A549 treated with AZD9567 at 1 μM for 4 hours (cell line): Measurements from ENCODE around the gene IL27RA. TPM values are rescaled to one million over a fixed set of nuclear protein-coding genes. Genes with fewer than 3 reads are reported as not detected.

Experiments used
- total RNA-seq: library from RNA; stranded (reverse); fragments of 200-300 nt; extraction: Qiagen RNA extraction; gene quantifications from 5 replicates; pipeline ENCODE4 v1.2.3, GENCODE V29; 2022; ENCODE audit not compliant: insufficient read depth

Gene IL27RA
- 7.7 to 9.5 TPM (median 9.1 TPM) in 5 replicates for total RNA-seq

DNA sequence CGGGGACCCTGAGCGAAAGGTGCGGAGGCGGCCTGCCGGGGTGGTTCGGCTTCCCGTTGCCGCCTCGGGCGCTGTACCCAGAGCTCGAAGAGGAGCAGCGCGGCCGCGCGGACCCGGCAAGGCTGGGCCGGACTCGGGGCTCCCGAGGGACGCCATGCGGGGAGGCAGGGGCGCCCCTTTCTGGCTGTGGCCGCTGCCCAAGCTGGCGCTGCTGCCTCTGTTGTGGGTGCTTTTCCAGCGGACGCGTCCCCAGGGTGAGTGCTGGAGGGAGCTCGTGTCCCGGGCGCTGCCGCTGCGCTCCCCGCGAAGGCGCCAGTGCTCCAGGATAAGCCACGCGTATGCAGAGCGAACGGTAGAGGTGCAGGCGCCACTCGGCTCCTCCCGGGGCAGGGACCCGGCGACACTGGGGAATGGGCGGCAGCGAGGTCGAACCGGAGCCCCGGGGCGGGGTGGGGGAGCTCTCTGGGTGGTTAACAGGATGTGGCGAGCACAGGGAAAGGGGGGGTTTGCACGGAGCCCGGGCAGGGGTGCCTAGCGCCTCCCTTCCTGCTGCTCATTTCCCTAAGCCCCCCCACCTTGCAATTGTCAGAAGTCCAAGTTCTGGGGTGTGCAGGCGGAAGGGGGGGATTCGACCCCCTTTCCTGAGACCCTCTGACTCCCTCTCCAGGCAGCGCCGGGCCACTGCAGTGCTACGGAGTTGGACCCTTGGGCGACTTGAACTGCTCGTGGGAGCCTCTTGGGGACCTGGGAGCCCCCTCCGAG lies at the start of gene IL27RA:
TSS of gene IL27RA (plus strand) at position 44 of the 762 bp plus-strand sequence. CDS start at position 155, 111 bp downstream.

DNA sequence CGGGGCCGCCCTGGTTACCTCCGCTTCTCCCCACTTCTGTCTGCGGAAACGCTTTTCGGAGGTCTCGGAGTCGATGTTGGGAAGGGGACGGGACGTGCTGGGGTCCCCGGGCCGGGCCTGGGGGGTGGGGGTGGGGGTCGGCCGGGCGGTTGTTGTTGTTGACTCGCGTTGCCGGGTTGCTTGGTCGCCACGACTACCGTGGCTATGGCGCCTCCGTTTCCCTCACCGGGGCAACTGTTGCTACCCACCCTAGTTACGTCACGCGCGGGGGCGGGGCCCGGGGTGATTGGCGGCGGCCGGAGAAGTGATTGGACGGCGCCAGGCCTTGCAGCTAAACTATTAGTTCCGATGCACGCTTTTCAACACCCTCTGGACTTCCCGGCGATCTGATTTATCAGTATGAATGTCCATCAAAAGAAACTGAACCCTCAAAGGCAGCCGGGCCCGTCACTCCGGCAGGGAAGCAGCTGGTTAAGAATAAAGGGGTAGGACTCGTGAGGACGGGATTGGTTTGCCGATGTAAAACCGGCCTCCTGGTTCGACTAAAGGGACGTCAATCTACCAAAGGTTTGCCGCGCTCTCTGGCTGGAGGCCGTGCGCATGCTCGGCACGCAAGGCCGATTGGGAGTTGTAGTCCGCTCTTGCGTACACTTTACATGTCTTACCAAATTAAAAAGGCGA lies 25.3 kb upstream of the IL27RA start, which contains the start of gene RFX1:
TSS of gene RFX1 (minus strand) at position 236 of the 681 bp plus-strand sequence. CDS start 12,477 bp downstream, outside the sequence.

DNA sequence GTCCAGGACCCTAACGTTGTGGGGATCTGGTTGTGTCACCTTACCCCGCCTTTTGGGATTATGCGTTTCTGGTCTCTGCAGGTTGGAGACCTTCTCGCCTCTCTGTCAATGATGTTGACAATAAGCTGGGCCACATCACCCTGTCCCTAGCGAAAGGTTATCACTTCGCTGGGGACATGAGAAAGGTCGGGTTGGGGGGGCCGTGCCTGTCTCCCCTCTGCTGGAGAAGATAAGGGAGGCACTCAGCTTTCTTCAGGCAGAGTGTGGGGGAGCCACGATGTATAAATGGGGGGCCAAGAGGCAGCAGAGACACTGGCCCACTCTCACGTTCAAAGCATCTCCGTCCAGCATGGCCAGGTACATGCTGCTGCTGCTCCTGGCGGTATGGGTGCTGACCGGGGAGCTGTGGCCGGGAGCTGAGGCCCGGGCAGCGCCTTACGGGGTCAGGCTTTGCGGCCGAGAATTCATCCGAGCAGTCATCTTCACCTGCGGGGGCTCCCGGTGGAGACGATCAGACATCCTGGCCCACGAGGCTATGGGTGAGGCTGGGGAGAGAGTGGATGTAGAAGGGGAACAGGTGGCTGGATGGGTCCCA lies 3.6 kb upstream of the IL27RA start, which contains the start of gene RLN3:
TSS of gene RLN3 (plus strand) at position 293 of the 595 bp plus-strand sequence. CDS start at position 350, 57 bp downstream.

DNA sequence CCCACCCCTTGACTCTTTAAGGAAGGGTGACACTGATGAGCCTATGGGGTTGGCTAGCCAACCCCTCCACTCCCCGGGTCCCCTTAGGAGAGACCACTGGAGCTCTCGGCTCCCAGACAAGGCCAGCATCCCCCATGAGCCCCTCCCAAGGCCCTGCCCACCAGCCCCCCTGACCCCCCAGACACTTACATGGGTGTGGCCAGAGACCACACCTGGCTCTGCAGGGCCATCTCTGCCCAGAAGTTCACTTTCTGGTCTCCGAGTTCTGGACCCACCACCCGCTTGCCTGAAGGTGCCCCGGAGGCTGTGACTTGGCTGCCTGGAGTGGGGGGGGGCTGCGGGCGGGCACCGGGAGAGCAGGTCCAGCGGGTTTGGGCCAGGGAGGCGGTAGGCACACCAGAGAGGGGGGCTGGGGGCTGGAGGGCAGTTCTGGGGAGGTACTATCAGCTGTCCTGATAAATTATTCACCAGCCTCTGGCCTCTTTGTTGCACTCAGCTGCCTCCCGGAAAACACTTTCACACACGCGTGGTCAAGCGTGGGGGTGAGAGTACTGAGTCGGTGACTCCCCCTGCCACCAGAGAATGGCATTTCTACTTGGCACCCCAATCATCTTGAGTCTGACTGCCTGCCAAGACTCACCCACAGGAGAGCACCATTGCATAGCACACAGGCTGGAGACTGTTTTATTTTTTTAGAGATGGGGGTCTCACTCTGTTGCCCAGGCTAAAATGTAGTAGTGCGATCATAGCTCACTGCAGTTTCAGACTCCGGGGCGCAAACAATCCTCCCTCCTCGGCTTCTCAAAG lies 30.4 kb downstream of the IL27RA start, which contains the start of gene PALM3:
TSS of gene PALM3 (minus strand) at position 326 of the 807 bp plus-strand sequence. CDS start at position 230, 96 bp downstream.

DNA sequence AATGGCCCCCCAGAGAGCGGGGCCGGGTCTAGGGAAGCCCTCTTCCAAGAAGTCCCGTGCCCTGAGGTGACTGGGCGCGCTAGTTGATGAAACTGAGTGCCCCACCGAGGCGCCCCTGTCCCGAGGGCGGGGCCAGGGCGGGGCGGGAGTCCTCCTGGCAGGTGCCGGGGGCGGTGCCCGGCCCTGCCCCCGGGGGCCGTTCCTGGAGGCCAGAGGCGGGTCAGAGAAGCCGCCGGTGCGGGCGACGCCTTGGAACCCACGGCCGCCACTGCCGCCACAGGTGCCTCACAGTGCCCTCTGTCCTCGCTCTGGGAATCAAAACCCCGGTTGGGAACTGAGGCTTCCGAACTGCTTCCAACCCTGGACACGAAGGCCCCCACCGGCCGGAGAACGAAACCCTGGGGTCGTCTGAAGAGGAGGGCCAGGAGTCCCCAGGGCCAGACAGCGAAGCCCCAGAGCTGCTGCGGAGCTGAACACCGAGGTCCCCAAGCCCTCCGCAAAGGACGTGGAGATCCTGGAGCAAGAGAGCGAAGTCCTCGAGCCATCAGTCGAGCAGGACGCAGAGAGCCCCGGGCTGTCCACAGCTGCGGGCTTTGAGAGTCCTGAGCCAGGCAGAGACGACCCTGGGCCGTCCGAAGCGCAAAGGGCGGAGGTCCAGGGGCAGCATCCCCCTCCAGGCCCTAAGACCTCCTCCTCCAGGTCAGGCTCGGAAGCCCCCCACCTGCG lies 41.1 kb downstream of the IL27RA start, which contains the start of gene MISP3:
TSS of gene MISP3 (plus strand) at position 252 of the 726 bp plus-strand sequence. CDS start 524 bp downstream, outside the sequence.

DNA sequence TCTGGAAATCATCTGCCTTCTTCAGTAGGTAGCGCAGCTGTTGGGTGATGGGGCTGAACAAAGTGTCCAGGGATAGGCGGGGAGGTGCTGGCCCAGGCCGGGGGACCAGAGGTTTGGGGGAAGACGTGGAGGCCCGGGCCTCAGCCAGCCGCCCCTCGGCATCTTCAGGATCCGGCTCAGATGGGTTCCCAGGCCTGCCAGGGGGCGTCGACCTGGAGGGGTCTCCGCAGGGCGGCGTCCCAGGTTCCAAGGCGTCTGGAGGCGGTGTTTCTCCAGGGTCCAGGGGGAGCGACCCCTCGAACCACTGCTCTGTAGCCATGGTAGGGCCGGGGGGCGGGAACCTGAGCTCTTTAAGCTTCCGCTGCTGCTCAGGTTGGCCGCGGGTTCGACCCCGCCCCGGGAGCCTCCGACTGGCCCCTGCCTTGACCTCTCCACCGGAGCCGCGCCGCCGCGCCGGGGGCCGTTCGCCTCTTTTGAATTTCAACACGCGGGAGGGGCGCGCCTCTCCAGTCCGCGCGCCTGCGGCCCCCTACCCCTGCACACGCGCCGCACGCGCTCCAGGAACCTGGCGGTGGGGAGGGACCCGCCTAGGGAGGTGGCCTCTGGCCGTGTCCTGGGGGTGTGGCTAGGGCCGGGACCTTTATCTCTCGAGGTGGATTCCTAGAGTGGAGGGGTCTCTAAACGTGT lies 53.9 kb downstream of the IL27RA start, which contains the start of gene C19orf67:
TSS of gene C19orf67 (minus strand) at position 475 of the 687 bp plus-strand sequence. CDS start at position 319, 156 bp downstream.

DNA sequence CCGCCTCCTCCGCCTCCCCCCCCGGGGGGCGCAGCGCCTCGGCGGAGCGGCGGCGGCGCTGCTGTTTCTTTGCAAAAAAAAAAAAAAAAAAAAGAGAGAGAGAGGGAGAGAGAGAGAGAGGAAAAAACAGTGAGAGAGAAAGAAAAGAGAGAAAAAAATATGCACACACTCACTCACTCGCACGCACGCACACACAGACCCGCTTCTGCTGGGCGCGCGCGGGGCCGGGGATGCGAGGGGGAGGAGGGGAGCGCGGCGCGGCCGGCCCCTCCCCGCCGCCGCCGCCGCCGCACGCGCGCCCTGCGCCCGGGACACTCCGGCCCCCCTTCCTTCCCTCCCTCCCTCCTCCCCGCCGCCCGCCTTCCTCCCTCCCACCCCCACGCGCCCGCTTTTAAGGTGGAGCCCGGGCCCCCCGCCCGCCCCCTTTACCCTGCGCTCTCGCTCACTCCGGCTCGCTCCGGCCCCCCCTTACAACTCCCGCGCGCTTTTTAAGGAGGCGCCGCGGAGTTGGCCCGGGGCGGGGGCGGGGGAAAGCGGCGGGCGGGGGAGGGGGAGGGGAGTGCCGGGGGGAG lies 59.0 kb downstream of the IL27RA start, which contains the start of gene SAMD1:
TSS of gene SAMD1 (minus strand) at position 243 of the 572 bp plus-strand sequence.

Other genes with a start within 250 kb of the IL27RA start
- 3.7 to 4.0 TPM (median 3.9 TPM) in 5 replicates for gene ZSWIM4, start 236.3 kb upstream of the IL27RA start, total RNA-seq
- gene NANOS3, start 154.6 kb upstream of the IL27RA start, total RNA-seq: 2.3 to 3.1 TPM (median 2.5 TPM) in 4 of 5 replicates, not detected in the other
- 0.08 to 0.55 TPM (median 0.37 TPM) in 4 of 5 replicates, not detected in the other for gene BRME1, start 125.6 kb upstream of the IL27RA start, total RNA-seq
- gene CC2D1A, start 125.6 kb upstream of the IL27RA start, total RNA-seq: 8.2 to 10.9 TPM (median 9.5 TPM) in 5 replicates
- gene PODNL1, start 93.3 kb upstream of the IL27RA start, total RNA-seq: 1.1 to 4.3 TPM (median 1.5 TPM) in 5 replicates
- gene DCAF15, start 79.3 kb upstream of the IL27RA start, total RNA-seq: 14.7 to 22.8 TPM (median 21.9 TPM) in 5 replicates
- 2.5 to 5.8 TPM (median 5.0 TPM) in 5 replicates for gene RFX1, start 25.4 kb upstream of the IL27RA start, total RNA-seq
- not detected in 5 replicates for gene RLN3, start 3.6 kb upstream of the IL27RA start, total RNA-seq
- gene PALM3, start 30.3 kb downstream of the IL27RA start, total RNA-seq: 1.6 to 2.4 TPM (median 2.3 TPM) in 5 replicates
- 3.9 to 4.9 TPM (median 4.5 TPM) in 4 of 5 replicates, not detected in the other for gene MISP3, start 41.0 kb downstream of the IL27RA start, total RNA-seq
- not detected in 5 replicates for gene C19orf67, start 54.0 kb downstream of the IL27RA start, total RNA-seq
- gene SAMD1, start 59.0 kb downstream of the IL27RA start, total RNA-seq: 28.7 to 39.0 TPM (median 35.6 TPM) in 5 replicates
- gene PRKACA, start 86.0 kb downstream of the IL27RA start, total RNA-seq: 30.4 to 51.2 TPM (median 33.2 TPM) in 5 replicates
- 24.6 to 35.1 TPM (median 34.0 TPM) in 5 replicates for gene ASF1B, start 104.8 kb downstream of the IL27RA start, total RNA-seq
- 3.6 to 11.0 TPM (median 4.3 TPM) in 5 replicates for gene ADGRL1, start 174.4 kb downstream of the IL27RA start, total RNA-seq